SHP77 (cell line): ENCODE measurements around the gene AFMID.
"Not testable (repeated sequence)": the region's sequence is repeated elsewhere in the genome, so short reads cannot be mapped to it uniquely, and the experiment has no call there.

Experiments used
- DNase-seq, 2 experiments: peaks; one replicate each; lab custom pipeline; 2025; lab: John Stamatoyannopoulos, UW

Gene AFMID, protein sequence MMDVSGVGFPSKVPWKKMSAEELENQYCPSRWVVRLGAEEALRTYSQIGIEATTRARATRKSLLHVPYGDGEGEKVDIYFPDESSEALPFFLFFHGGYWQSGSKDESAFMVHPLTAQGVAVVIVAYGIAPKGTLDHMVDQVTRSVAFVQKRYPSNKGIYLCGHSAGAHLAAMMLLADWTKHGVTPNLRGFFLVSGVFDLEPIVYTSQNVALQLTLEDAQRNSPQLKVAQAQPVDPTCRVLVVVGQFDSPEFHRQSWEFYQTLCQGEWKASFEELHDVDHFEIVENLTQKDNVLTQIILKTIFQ

DNA sequence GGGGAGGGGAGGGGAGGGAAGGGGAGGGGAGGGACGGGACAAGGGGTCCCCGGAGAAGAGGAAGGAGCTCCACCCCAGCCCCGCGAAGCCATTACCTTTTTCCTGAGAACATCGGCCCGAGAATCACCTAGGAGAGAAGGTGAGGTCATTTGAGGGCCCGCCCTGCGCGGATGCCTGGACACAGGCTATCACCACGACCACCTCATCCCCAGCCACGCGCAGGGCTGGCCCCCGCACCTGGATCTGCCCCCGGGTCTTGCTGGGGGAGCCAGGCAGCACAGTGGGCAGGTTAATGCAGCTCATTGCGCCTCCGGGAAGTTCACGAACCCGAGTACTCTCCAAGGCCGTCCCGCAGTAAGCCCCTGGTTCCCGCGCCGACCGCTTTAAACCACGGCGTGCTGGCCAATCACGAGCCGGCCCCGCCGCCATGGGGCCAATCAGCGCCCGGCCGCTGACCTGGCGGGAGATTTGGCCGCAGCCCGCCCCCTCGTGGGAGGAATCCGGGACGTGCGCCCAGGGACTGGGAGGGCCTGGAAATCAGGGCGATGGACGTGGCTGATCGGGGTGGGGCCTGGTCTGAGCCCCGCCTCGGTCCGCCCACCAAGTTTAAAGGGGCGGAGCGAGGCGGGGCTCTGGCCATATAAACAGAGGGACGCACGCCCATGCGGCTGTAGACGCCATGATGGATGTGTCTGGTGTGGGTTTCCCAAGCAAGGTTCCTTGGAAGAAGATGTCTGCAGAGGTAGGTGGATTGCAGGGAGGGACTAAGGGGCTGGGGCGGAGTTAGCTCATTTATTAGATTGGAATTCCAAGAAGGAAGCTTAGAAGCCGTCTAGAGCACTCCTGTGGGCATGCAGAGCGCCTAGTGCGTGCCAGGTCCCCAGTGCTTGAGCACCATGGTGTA lies at the start of gene AFMID, which contains the start of gene TK1:
TSS of gene AFMID (plus strand) at position 671 of the 904 bp plus-strand sequence. CDS start at position 680, 9 bp downstream.
TSS of gene TK1 (minus strand) at position 361 of the 904 bp plus-strand sequence. CDS start at position 303, 58 bp downstream.
- peak; percentile 97 for DNase-seq

GRCh38 chr17:78137392-78138203 lies 49.6 kb upstream of the AFMID start:
- no peak for DNase-seq

DNA sequence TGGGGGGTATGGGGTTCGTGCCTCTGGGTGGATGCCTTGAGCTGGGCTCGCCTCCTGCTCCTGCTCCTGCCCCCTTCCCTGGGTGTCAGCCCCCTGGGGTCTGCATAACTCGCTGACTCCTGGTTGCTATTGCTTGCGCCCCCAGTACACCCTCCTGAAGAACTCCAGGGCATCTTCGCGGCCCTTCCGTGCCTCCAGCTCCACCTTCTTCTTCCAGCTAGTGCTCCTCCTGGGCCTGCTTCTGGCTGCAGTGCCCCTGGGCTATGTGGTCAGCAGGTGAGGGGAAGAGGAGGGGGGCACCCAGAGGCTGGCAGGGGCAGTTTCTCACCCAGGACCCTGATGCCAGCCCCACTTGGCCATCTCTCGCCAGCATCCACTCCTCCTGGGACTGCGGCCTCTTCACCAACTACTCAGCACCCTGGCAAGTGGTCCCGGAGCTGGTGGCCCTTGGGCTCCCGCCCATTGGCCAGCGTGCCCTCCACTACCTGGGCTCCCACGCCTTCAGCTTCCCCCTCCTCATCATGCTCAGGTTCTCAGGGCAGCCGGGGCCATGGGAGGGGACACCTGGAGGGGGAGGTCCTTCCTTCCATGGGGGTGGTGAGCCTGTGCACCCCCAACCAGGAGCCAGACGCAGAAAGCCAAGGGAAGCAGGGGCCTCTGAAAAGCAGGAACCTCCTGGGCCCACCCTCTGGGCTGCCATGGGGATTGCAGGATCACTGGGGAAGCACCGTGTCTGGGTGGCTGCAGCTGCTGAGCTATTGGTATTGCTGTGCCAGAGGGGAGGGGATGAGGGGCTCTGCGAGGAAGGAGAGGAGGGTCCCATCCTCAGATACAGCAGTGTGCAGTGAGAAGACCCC lies 48.7 kb upstream of the AFMID start:
- peak in 1 of 2 experiments; percentile 17 for DNase-seq

- not testable (repeated sequence) for DNase-seq
Observed at GRCh38 chr17:78139861-78140168, 47.3 kb upstream of the AFMID start.

- peak; percentile 96 to 98 for DNase-seq
Observed at GRCh38 chr17:78140169-78141051, 46.8 kb upstream of the AFMID start.

- no peak for DNase-seq
Observed at GRCh38 chr17:78141437-78142118, 45.6 kb upstream of the AFMID start.

DNA sequence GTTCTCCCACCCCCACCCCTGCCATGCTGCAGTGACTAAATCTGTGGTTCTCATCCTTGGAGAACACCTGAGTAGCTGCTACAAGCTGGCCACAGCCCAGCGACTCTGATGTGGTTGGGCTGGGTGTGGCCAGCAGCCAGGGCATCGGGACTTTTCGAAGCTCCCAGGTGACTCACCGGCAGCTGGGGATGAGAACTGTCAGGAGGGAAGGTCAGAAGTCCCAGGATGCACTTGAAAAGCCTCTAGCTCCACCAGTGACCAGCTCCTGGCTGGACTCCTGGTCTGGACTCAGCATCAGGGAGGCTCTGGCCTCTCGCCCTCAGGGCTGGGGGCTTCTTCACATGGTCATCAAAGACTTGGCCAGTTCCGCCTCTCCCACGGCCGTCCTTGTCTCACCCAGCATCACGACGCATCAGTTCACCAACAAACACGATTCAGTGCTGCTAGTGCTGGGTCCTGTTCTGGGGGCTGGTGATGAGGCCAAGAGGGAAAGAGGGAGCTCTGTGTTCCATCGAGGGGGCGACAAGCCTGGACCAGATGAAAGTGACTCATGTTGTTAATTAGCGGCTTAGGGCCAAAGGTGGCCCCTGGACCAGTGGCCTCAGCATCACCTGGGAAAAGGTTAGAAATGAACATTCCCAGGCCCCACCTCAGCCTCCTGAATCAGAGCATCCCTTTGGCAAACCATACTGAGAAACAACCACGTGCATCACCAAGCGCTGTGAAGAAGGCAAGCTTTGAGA lies 44.9 kb upstream of the AFMID start:
- peak in 1 of 2 experiments; percentile 54 for DNase-seq

GRCh38 chr17:78143214-78144146 lies 43.7 kb upstream of the AFMID start:
- no peak for DNase-seq

DNA sequence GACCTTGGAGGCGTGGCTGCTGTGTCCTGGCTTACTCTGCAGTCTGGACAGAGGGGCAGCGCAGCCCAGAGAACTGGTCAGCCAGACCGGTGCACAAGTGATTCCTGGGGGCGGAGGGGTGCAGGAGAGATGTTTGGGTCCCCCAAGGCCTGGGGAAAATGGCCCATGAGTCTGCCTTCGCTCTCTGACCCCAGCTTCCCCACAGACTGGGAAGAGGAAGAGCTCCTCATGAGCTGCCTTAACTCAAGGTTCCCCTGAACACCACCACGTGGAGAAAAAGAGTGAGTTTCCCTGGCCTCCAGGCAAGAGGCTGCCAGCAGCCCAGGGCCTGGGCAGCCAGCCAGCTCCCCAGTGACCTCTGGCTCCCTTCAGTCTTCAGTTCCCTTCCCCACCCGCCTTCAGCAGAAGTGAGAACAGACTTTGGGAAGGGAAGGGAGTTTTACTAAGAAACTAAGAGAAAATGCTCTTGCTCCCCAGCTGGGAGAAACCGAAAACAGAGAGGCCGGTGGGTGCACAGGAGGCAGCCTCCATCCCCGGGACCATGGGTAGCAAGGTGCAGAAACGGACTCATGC lies 42.9 kb upstream of the AFMID start:
- DNase-seq = peak in 1 of 2 experiments; percentile 33

- DNase-seq = no peak
Observed at GRCh38 chr17:78144736-78145641, 42.2 kb upstream of the AFMID start.

- no peak for DNase-seq
Observed at GRCh38 chr17:78146471-78146869, 40.7 kb upstream of the AFMID start.

DNA sequence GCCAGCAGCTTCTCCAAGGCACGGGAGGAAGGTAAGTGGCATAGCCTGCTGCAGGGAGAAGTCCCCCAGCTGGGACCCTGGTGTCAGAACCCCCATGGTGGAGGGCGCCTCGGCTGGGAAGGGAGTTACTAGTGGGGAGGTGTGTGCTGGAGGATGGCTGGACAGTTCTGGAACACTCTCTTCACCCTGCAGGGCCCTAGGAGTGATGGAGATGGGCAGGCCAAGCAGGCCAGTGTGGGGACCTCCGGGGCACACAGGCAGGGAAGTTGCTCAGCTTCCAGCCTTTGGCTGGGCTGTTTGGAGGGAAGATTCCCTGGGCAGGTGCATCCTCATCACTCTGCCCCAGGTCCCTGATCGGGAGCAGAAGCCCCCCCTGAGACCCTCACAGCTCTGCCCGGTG lies 40.3 kb upstream of the AFMID start:
- DNase-seq = no peak

DNA sequence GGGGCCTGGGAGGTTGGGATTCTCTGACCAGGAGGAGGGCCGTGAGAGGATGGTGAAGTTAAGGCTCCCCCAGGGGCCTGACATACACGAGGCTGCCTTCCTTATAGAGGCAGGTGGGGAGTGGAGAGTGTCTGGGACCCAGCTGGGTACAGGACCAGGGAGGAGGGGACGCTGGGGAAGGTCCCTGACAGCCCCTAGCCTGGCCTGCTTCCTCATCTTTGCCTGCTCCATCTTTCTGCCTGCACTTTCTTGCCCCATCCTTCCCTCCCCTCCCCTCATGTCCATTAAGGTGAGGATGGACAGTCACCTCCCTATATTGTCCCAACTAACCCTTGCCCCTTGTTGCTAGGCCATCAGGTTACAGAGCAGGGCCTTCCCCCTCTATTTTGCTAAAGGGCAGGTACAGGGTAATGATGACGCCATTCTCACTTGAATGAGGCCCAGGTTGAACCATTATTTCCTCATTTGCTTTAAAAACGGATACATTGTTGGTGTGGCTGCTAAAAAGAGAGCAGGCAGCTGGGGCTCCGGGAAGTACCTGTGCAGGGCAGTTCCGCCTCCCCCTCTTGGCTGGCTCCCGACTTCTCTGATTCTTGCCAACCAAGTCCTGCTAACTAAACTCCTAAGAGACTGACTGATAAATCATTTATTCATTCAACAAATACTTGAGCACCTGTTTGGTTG lies 39.7 kb upstream of the AFMID start:
- DNase-seq = no peak

DNA sequence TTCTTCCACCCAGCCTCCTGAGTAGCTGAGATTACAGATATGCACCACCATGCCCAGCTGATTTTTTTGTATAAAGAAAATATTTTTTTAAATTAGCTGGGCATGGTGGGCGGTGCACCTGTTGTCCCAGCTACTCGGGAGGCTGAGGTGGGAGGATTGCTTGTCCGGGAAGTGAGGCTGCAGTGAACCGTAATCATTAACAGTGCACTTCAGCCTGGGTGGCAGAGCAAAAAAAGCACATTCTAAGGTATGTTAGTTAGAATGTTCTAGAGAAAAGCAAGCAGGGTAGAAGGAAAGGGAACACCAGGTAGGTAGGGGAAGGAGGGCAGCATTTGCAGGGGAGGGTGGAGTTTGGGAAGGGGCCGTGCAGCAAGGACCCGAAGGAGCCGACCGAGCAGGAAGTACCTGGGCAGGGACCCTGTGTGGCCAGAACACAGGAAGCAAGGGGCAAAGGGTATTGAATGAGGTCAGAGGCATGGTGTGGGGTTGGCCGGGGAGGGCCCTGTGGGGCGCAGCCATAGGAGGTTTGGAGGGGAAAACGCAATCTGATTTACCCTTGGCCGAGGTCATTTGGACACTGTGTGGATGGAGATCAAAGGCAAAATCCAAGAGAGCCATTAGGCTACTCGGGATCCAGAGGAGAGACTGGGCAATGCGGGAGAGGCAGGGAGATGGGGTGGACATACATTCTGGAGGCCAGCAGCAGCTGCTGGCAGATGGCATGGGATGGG lies 38.7 kb upstream of the AFMID start:
- no peak for DNase-seq

GRCh38 chr17:78151514-78152008 lies 35.6 kb upstream of the AFMID start:
- no peak for DNase-seq
